Measurements from ENCODE around the gene DDX55.
"Not testable (repeated sequence)": the region's sequence is repeated elsewhere in the genome, so short reads cannot be mapped to it uniquely, and the experiment has no call there.

DDX55 gene

DNA sequence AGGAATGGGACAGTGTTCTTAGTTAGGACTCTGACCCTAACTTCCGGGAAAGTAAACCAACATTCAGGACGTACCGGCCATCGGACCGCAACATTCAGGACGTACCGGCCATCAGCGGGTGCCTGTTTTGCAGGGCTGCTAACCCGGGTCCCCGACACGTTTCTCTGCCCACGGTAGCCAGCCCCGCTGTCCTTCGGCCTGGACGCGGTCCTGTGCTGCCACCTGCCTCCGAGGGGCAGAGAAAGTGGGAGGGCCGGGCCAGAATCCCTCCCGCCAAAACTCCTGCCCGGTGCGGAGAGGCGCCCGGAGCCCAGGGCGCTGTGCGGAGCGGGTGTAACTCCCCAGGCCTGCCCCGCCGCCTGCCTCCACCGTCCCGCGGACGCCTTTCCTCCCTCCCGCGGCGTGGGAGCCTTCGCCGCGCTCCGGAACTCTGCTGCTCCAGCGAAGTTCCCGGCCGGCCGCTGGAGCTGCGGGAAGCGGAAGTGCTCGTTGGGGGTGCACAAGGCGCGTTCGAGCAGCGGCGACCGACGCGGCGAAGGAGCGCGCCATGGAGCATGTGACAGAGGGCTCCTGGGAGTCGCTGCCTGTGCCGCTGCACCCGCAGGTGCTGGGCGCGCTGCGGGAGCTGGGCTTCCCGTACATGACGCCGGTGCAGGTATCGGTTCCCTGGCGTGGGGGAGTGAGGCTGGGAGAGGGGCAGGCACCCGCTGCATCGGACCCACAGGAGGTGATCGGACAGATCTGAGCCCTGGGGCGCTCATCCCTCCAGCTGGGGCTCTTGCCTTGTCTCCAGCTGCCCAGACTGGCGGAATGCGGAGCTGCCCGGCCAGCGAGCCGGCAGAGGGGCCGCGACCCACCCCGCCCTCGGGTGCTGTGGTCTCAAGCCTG, at the start of gene DDX55:
TSS of gene DDX55 (plus strand) at position 498 of the 888 bp plus-strand sequence. CDS start at position 548, 50 bp downstream.
- DNase-seq, result peak; percentile 80 to 89

GRCh38 chr12:123554136-123554535, 47.8 kb upstream of the DDX55 start:
- not testable (repeated sequence) for DNase-seq

GRCh38 chr12:123554843-123555242, 47.1 kb upstream of the DDX55 start:
- not testable (repeated sequence) for DNase-seq

- not testable (repeated sequence) for DNase-seq
Measured at GRCh38 chr12:123558487-123558886, 43.4 kb upstream of the DDX55 start.

- DNase-seq, result no peak
Measured at GRCh38 chr12:123559468-123559867, 42.4 kb upstream of the DDX55 start.

GRCh38 chr12:123571343-123571813, 30.5 kb upstream of the DDX55 start:
- no peak for DNase-seq

DNA sequence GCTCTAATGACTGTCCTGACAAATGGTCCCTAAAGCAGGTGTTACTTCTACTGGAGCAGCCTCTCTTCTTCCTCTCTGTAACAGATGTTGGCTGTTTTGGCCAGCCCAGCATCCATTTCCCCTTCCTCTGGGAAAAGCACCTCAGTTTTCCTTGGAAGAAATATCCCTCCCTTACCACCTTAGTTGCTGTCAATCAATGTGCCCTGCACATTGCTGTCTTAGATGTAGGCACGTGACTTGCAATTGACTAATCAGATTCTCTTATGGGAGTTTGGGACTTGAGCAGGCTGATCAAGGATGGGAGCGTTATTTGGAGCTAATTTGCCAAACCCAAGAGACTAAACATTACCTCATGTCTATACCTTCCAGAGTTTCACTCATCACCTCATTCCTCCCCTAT, 29.5 kb upstream of the DDX55 start:
- no peak for DNase-seq

DNA sequence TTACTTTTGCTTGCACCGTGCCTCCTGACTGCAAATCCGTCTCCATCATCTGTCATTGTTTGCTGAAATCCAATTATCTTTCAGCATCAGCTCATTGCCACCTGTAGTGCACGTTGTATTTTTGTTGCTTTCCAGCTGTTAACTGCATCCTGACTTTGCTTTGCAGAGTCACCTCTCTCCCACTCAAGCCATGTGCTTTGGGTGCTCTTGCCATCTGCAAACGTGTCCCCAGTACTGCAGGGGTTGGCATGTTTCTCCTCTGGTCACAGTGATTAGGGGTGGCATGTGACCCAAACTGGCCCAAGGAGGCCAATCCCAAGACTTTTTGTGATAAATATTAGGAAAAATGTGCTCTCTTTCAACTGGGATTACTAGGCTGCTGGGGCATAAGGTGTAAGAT, 28.0 kb upstream of the DDX55 start:
- DNase-seq, result no peak

- DNase-seq, result no peak
Measured at GRCh38 chr12:123576611-123577010, 25.3 kb upstream of the DDX55 start.

DNA sequence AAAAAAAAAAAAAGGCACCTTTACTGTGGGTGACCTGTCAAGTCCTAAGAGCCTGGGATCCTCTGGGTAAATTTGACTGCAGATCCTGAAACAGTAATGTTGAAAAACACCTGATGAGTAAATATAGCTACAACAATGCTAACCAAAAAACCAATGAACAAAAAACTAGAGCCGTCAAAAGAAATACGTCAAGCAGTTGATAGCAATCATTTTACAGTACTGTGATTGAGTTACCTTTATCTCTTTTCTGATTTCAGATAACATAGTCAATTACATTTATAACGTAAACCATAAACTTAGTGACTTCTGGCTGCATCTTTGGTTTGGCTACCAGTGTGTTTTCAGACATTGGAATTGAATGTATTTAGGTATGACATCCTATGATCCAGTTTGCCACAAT, 23.7 kb upstream of the DDX55 start:
- DNase-seq, result no peak

- not testable (repeated sequence) for DNase-seq
Measured at GRCh38 chr12:123578829-123579228, 23.1 kb upstream of the DDX55 start.

- no peak for DNase-seq
Measured at GRCh38 chr12:123580772-123581171, 21.1 kb upstream of the DDX55 start.

DNA sequence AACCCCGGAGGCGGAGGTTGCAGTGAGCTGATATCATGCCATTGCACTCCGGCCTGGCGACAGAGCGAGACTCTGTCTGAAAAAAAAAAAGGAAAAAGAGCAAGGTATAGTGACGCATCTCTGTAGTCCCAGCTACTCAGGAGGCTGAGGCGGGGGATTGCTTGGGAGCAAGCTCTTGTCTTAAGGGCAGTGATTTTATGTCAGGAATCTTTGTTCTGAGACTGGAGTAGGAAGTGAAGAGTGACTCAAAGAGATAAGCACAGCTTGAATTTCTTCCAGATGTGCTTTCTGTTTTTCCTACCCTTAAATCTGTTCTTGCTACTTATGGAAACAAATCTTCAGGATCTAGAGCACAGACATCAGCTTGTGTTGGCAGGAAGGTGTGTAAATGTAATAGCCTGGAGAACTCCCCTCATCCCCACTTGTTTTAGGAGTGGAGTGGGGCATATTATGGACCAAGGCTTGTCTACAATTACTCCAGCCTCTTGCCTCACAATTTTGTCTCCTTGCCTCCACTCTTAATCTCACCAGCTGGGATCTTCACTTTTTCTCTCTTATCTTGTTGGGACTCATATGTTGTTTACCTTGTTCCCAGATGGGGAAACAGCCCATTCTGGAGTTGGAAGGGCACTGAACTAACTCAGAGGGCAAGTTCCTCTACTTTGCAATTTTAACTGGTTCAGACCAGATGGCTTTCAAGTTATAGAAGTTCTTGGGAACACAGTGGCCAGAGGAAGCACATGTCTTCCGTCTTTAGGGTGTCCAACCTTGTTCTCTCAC, 10.0 kb upstream of the DDX55 start:
- no peak for DNase-seq

DNA sequence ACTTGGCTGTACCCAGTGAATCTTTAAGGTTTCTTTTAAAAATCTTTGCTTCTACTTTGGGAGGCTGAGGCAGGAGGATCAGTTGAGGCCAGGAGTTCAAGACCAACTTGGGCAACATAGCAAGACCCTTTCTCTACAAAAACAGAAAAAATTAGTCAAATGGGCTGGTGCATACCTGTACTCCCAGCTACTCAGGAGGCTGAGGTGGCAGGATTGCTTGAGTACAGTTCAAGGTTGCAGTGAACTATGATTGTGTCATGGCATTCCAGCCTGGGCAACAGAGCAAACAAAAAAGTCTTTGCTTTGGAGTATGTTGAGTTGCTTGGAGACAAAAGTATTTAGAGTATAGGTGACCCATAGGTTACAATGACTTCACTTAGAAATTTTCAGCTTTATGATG, 6.2 kb upstream of the DDX55 start:
- DNase-seq, result no peak

GRCh38 chr12:123597100-123597499, 4.8 kb upstream of the DDX55 start:
- no peak for DNase-seq

- DNase-seq, result no peak
Measured at GRCh38 chr12:123598522-123598921, 3.4 kb upstream of the DDX55 start.

- no peak for DNase-seq
Measured at GRCh38 chr12:123599310-123599709, 2.6 kb upstream of the DDX55 start.

- no peak for DNase-seq
Measured at GRCh38 chr12:123599721-123600120, 2.2 kb upstream of the DDX55 start.

- no peak for DNase-seq
Measured at GRCh38 chr12:123602651-123603195, 824 bp downstream of the DDX55 start.

DNA sequence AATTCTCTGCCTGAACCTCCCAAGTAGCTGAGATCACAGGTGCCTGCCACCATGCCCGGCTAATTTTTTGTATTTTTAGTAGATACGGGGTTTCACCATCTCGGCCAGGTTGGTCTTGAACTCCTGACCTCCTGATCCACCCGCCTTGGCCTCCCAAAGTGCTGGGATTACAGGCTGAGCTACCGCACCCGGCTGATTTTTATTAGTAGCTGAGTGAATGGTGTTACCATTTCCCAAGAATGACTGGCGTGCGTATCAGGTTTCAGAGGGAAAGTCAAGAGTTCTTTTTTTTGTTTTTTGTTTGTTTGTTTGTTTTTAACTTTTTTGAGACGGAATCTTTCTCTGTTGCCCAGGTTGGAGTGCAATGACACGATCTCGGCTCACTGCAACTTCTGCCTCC, 1.6 kb downstream of the DDX55 start:
- DNase-seq, result not testable (repeated sequence)

- DNase-seq, result no peak
Measured at GRCh38 chr12:123607756-123608155, 5.9 kb downstream of the DDX55 start.

GRCh38 chr12:123608182-123608581, 6.3 kb downstream of the DDX55 start:
- DNase-seq, result no peak

GRCh38 chr12:123614110-123614509, 12.2 kb downstream of the DDX55 start:
- DNase-seq, result no peak

- DNase-seq, result no peak
Measured at GRCh38 chr12:123614531-123614930, 12.6 kb downstream of the DDX55 start.
